Astrocyte (in vitro differentiated cells and primary cell): ENCODE results near the gene ACSL6. TPM values are rescaled to one million over a fixed set of nuclear protein-coding genes. Genes with fewer than 3 reads are reported as not detected.

Experiments
- DNase-seq: peaks from one replicate; pipeline ENCODE4 v3.0.0-alpha.2; 2010; ENCODE audit warnings: low read depth
- FAIRE-seq: peaks from 2 replicates; lab custom pipeline; 2011; peaks lifted over from hg19 to GRCh38; lab: Jason Lieb, UNC
- H2AFZ ChIP-seq: 2 replicates; pipeline ENCODE4 v1.6.0; 2012; ENCODE audit warnings: low read depth, low read length, inconsistent platforms
- H3K27ac ChIP-seq: 2 replicates; pipeline ENCODE4 v1.5.1; 2011; ENCODE audit warnings: low read depth, low read length, inconsistent platforms
- H3K27me3 ChIP-seq: 2 replicates; pipeline ENCODE4 v1.6.0; 2011; ENCODE audit warnings: low read length, inconsistent platforms; ENCODE audit not compliant: insufficient read depth
- H3K36me3 ChIP-seq: 2 replicates; pipeline ENCODE4 v1.5.1; 2011; ENCODE audit warnings: low read length, inconsistent platforms; ENCODE audit not compliant: insufficient read depth
- H3K4me1 ChIP-seq: 2 replicates; pipeline ENCODE4 v1.5.1; 2011; ENCODE audit warnings: low read length, inconsistent platforms; ENCODE audit not compliant: insufficient read depth
- H3K4me2 ChIP-seq: 2 replicates; pipeline ENCODE4 v1.6.0; 2012; ENCODE audit warnings: low read length, inconsistent platforms
- H3K4me3 ChIP-seq: 2 replicates; pipeline ENCODE4 v1.5.1; 2011; ENCODE audit warnings: low read depth, mild to moderate bottlenecking, low read length, inconsistent platforms; ENCODE audit not compliant: insufficient read depth
- H3K79me2 ChIP-seq: 2 replicates; pipeline ENCODE4 v1.6.0; 2012; ENCODE audit warnings: mild to moderate bottlenecking, low read length, inconsistent platforms; ENCODE audit not compliant: insufficient read depth
- H3K9ac ChIP-seq: 2 replicates; pipeline ENCODE4 v1.6.0; 2012; ENCODE audit warnings: mild to moderate bottlenecking, low read length, inconsistent platforms
- H3K9me3 ChIP-seq: 2 replicates; pipeline ENCODE4 v1.5.1; 2012; ENCODE audit warnings: low read depth, mild to moderate bottlenecking, low read length, inconsistent platforms; ENCODE audit not compliant: insufficient read depth
- H4K20me1 ChIP-seq: 2 replicates; pipeline ENCODE4 v1.6.0; 2012; ENCODE audit warnings: low read length, inconsistent platforms; ENCODE audit not compliant: insufficient read depth
- H3K27ac Mint-ChIP-seq: one replicate; pipeline ENCODE4 v1.8.0; 2021; ENCODE audit warnings: mild to moderate bottlenecking, mixed read lengths; ENCODE audit not compliant: unreplicated experiment
- H3K27me3 Mint-ChIP-seq: one replicate; pipeline ENCODE4 v1.8.0; 2021; ENCODE audit warnings: low read depth, mixed read lengths; ENCODE audit not compliant: unreplicated experiment
- H3K36me3 Mint-ChIP-seq: one replicate; pipeline ENCODE4 v1.8.0; 2021; ENCODE audit warnings: low read depth, mixed read lengths; ENCODE audit not compliant: unreplicated experiment
- H3K4me1 Mint-ChIP-seq: one replicate; pipeline ENCODE4 v1.8.0; 2021; ENCODE audit warnings: low read depth, mixed read lengths; ENCODE audit not compliant: unreplicated experiment
- H3K4me3 Mint-ChIP-seq: one replicate; pipeline ENCODE4 v1.8.0; 2021; ENCODE audit warnings: mild to moderate bottlenecking, moderate library complexity, mixed read lengths; ENCODE audit not compliant: unreplicated experiment
- H3K9me3 Mint-ChIP-seq: one replicate; pipeline ENCODE4 v1.8.0; 2021; ENCODE audit warnings: mild to moderate bottlenecking, mixed read lengths; ENCODE audit not compliant: unreplicated experiment
- CTCF ChIP-seq: IDR thresholded peaks from 2 replicates; pipeline ENCODE4 v1.5.1; 2011; ENCODE audit warnings: low read depth, mild to moderate bottlenecking, inconsistent platforms, low read length, moderate library complexity; ENCODE audit not compliant: insufficient read depth
- EZH2 ChIP-seq: IDR thresholded peaks from 2 replicates; pipeline ENCODE4 v1.6.1; 2012; ENCODE audit warnings: mild to moderate bottlenecking, low read length, inconsistent platforms; ENCODE audit not compliant: insufficient read depth
- total RNA-seq: library from RNA; stranded (reverse); gene quantifications from 2 replicates; pipeline ENCODE4 v1.2.1, GENCODE V29; 2021

Gene ACSL6
- total RNA-seq, 1 donor from 2014 or later, result 0.07 TPM

- Histone ChIP-seq H4K20me1 (no peaks in the 10 kb centered on the region), H3K4me1 (no peaks in the 10 kb centered on the region), H3K4me2 (no peak overlapping the region), H3K9ac (no peak overlapping the region), H3K9me3 (no peaks in the 10 kb centered on the region), H3K27ac (no peak overlapping the region), H2AFZ (no peak overlapping the region), H3K4me3 (no peak overlapping the region), H3K79me2 (no peaks in the 10 kb centered on the region), H3K27me3 (no peaks in the 10 kb centered on the region), H3K36me3 (no peaks in the 10 kb centered on the region)
- TF ChIP-seq CTCF (no peak), EZH2 (no peak)
- Mint-ChIP-seq H3K4me1 (peaks cover 8% of the 10 kb centered on the region), H3K4me3 (no peak overlapping the region), H3K27ac (no peak overlapping the region), H3K36me3 (no peaks in the 10 kb centered on the region), H3K9me3 (no peaks in the 10 kb centered on the region), H3K27me3 (peaks cover 22% of the 10 kb centered on the region)
- FAIRE-seq (no peak), DNase-seq (no peak)
These were observed 13.4 kb upstream of the ACSL6 start for GRCh38 chr5:132024789-132025402.

- Histone ChIP-seq H4K20me1 (no peaks in the 10 kb centered on the region), H3K4me3 (no peak overlapping the region), H3K4me1 (no peaks in the 10 kb centered on the region), H2AFZ (no peak overlapping the region), H3K4me2 (no peak overlapping the region), H3K9me3 (no peaks in the 10 kb centered on the region), H3K27ac (no peak overlapping the region), H3K36me3 (no peaks in the 10 kb centered on the region), H3K9ac (no peak overlapping the region), H3K79me2 (no peaks in the 10 kb centered on the region), H3K27me3 (peaks cover 6% of the 10 kb centered on the region)
- no peak for FAIRE-seq
- peaks cover 8% of the 10 kb centered on the region for H3K4me1 Mint-ChIP-seq
- H3K4me3 Mint-ChIP-seq, result no peak overlapping the region
- no peaks in the 10 kb centered on the region for H3K36me3 Mint-ChIP-seq
- peaks cover 19% of the 10 kb centered on the region for H3K27me3 Mint-ChIP-seq
- DNase-seq, result no peak
- TF ChIP-seq EZH2 (no peak), CTCF (no peak)
- no peak overlapping the region for H3K27ac Mint-ChIP-seq
- H3K9me3 Mint-ChIP-seq, result no peaks in the 10 kb centered on the region
These were observed 12.6 kb upstream of the ACSL6 start for GRCh38 chr5:132024117-132024435.

GRCh38 chr5:132023258-132024116, 12.0 kb upstream of the ACSL6 start:
- no peaks in the 10 kb centered on the region for H3K9me3 Mint-ChIP-seq
- no peak for TF ChIP-seq CTCF
- no peak for TF ChIP-seq EZH2
- Histone ChIP-seq H3K36me3 (no peaks in the 10 kb centered on the region), H3K9ac (no peak overlapping the region), H3K4me1 (no peaks in the 10 kb centered on the region), H3K4me2 (no peak overlapping the region), H3K27me3 (peaks cover 10% of the 10 kb centered on the region), H3K79me2 (no peaks in the 10 kb centered on the region), H2AFZ (no peak overlapping the region), H3K27ac (no peak overlapping the region), H3K9me3 (no peaks in the 10 kb centered on the region), H3K4me3 (no peak overlapping the region), H4K20me1 (no peaks in the 10 kb centered on the region)
- DNase-seq, result no peak
- H3K27ac Mint-ChIP-seq, result no peak overlapping the region
- H3K36me3 Mint-ChIP-seq, result no peaks in the 10 kb centered on the region
- H3K4me3 Mint-ChIP-seq, result no peak overlapping the region
- H3K27me3 Mint-ChIP-seq, result peaks cover 19% of the 10 kb centered on the region
- FAIRE-seq, result no peak
- H3K4me1 Mint-ChIP-seq, result peaks cover 8% of the 10 kb centered on the region
